Measurements from ENCODE around the gene RBMS3. TPM values are rescaled to one million over a fixed set of nuclear protein-coding genes. Genes with fewer than 3 reads are reported as not detected.

RBMS3 gene
- total and polyA plus RNA-seq, 2 of the 8 experiments (the other 6 are each of a cell fraction or from before 2014, with no cell fraction given), result 3.7 to 6.9 TPM

DNA sequence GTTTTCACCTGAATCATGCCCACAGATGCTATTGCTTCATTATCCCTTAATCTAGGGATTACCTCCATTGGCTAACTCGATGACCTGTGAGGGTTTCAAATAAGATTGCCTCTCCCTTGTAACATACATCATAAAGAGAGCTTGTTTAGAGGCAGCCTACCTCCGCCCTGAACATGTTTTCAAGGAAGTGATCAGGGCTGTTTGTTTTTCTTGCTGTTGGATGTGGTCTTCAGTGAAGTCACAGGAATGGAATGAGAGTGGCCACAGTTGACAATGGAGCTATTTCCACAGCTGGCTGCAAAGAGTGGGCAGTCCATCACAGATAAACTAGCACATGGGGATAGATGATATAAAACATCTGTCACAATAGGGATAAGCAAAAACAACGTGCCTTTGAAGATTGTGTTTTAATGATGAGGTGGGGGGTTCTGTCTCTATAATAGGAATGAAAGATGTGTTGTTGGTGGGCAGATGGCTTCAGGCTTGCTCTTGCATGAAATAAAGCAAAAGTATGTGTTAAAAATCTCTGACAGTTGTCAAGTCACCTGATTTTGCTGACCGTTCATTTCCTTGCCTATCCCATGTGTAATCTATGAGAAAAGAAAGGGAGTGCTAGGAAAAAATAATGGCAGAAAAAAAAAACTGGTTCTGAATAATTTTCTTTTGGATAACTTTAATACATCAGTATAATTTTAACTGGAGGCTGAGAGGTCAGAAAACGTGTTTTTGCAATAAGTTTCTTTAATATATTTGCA is 642.3 kb downstream of the RBMS3 start (continued):
- no peak for TF ChIP-seq BRCA1 (IDR thresholded peaks at IDR 0.05; ENCODE audit: low read depth, low read length)
- no peak for TF ChIP-seq USF2 (IDR thresholded peaks at IDR 0.05; ENCODE audit: low read length)
- TF ChIP-seq CHD7 (IDR thresholded peaks at IDR 0.05; ENCODE audit: insufficient replicate concordance, low read length), result no peak
- TF ChIP-seq SIX5 (IDR thresholded peaks at IDR 0.05; ENCODE audit: low read depth, low read length), result no peak
- TF ChIP-seq SIN3A (conservative IDR thresholded peaks at IDR 0.05 in 1 of 2, IDR thresholded peaks at IDR 0.05 in 1 of 2; ENCODE audit: low read depth in 1 of 2, low read length in 2 of 2), result no peak
- no peak for TF ChIP-seq TAF1 (IDR thresholded peaks at IDR 0.05; ENCODE audit: low read depth, low read length)
- TF ChIP-seq POLR2AphosphoS5 (IDR thresholded peaks at IDR 0.05; ENCODE audit: low read depth, low read length), result no peak
- TF ChIP-seq CHD1 (IDR thresholded peaks at IDR 0.05; ENCODE audit: low read depth, low read length), result no peak
- TF ChIP-seq GTF2F1 (IDR thresholded peaks at IDR 0.05; ENCODE audit: borderline replicate concordance, low read depth, low read length), result no peak
- TF ChIP-seq CBX5 (IDR thresholded peaks at IDR 0.05; ENCODE audit: low read depth, low read length), result no peak
